Kidney glomerular epithelial cell (primary cell): ENCODE results near the gene CD151.
A peak's percentile ranks its signal among the peaks of the same experiment; 100 is the strongest.

Experiments used
- DNase-seq: peaks from one replicate; lab custom pipeline; 2025; lab: John Stamatoyannopoulos, UW

The CD151 gene

GRCh38 chr11:829176-829846 lies 3.4 kb upstream of the CD151 start:
- peak; percentile 31 for DNase-seq

DNA sequence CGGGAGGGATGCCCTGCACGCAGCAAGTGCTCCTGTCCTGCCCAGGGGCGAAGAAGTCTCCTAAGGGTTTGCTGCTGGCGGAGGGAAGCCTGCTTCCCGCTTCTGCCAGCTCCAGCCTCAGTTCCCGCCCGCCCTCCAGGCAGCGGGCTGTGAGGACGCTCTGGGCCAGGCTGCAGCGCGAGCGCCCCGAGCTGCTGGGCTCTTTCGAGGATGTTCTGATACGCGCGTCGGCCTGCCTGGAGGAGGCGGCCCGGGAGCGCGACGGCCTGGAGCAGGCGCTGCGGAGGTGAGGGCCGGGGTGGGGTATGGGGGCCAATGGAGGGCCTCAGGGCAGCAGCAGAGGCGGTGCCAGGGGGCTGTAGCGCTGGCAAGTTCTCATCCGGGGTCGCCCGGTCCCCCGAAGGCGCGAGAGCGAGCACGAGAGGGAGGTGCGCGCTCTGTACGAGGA lies 2.9 kb upstream of the CD151 start:
- no peak for DNase-seq

DNA sequence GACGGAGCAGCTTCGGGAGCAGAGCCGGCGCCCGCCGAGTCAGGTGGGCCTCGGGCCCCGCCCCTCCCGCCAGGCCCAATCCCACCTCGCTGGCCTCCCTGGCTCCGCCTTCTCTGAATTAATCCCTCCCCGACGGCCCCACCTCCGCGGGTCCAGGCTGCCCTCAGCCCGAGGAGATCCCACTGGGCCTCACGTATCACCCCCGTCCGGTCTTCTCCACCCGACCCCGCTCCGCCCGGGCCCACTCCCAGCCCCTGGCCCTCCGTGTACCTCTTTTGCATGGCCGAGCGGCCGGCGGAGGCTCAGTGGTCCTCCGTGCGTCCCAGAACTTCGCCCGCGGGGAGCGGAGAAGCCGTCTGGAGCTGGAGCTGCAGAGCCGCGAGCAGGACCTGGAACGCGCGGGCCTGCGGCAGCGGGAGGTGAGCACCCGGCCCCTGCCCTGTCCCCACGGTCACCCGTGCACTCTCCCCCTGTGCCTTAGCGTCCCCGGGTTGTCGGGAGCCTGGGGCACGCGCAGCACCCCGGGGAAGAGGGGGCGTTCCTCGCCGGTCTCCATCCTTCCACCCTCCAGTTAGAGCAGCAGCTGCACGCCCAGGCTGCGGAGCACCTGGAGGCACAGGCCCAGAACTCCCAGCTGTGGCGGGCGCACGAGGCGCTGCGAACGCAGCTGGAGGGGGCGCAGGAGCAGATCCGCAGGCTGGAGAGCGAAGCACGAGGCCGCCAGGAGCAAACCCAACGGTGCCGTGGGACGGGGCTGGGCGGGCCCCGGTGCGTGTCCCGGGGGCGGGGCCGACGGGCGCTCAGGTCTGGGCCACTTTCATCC lies 2.2 kb upstream of the CD151 start:
- peak; percentile 57 for DNase-seq

DNA sequence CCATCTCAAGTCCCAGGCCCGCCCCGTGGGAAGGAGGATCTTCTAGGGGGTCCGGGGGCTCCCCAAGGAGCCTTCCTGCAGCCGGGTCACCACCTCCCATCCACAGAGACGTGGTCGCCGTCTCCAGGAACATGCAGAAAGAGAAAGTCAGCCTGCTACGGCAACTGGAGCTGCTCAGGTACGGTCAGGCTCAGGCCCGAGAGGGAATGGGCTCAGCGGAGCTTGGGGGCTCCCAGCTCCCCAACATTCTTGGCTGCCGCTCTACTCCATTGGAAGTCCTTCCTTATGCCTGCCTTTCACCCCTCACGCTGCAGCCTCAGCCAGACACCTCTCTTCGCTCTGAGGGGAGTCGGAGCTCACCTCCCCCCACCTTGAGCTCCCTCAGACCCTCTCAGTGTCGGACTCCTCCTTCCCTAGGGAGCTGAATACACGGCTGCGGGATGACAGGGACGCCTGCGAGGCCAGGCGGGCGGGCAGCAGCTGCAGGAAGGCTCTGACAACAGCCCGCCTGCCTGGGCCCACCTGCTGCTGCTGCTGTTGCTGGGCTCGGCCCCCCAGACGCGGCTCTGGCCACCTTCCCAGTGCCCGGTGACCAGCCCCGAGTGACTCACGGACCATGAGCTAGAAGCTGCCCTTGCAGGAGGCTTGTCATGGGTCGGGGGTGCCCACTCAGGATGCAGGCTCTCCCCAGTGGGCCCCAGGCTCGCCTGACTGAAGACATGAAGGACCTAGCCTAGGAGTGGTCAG lies 1.5 kb upstream of the CD151 start:
- DNase-seq: no peak

GRCh38 chr11:831961-832528 lies 707 bp upstream of the CD151 start:
- DNase-seq: no peak

DNA sequence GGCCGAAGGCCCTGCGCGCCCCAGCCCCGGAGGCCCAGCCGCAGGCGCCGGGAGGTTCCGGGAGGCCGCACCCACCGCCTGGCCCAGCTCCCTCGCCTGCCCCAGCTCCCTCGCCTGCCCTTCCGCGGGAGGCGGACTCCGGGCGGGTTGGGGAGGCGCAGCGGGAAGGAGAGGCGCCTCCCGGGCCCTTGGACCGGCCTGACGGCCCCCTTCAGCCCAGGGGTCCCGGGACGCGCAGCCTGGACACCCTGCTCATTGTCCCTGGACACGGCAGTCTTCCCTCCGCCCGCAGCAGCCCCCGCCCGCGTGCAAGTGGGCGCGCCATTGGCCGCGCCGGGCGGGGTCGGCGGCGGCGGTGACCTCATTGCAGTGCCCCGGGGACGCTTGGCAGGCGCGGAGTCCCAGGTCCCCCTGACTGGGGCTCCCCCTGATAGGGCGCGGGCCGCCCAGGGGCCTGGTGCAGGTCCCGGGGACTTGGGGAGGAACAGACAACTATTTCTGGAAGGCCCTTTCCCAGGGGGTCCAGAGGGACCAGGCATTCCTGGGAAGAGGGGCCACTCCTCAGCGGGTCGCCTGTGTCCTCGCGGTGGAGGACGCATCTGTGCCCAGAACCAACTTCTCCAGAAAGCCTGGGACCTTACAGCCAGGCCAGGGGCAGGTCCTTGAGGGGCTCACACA lies 501 bp downstream of the CD151 start:
- DNase-seq: peak; percentile 44

GRCh38 chr11:833849-834311 lies 1.1 kb downstream of the CD151 start:
- no peak for DNase-seq

DNA sequence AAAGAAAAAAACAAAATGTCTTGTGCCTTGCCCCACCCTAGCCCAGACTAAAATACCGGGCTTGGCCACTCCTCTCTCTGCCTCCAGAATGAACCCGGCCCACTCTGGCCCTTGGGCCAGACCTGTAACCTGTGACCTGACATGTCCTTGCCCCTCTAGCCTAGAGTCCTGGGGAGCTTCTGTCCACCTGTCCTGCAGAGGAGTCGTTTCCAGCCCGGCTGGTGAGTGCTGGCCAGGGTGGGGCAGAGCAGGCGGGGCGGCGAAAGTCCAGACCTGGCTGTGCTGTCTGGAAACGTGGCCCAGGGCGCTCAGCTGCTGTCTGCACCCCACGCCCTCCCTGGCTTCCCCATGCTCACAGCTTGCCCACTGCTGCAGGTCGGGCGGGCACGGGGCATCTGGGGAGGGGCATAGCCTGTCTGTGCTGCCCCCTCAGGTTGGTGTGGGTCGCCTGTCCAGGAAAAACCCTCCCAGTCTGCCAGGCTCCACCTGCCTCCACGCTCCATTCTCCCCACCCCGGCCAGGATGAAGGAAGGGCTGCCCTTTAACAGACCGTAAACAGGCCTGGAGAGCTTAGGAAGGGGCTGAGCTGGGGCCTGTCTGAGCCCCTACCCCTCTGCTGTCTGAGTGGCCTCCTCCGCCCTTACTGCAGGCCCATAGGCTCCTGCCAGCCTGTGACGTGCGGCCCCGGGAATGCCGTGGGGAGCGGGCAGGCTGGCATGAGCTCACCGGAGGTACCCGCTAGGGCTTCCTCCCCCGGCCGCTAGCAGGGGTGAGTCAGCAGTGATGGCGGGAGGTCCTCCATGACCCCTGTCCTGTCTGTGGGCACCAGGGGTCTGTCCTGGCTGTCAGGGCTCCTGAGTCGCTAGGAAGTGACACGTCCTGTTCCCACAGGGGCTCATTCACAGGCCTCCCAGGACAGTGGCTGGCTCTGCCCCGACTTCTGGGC lies 1.9 kb downstream of the CD151 start:
- DNase-seq: peak; percentile 97

DNA sequence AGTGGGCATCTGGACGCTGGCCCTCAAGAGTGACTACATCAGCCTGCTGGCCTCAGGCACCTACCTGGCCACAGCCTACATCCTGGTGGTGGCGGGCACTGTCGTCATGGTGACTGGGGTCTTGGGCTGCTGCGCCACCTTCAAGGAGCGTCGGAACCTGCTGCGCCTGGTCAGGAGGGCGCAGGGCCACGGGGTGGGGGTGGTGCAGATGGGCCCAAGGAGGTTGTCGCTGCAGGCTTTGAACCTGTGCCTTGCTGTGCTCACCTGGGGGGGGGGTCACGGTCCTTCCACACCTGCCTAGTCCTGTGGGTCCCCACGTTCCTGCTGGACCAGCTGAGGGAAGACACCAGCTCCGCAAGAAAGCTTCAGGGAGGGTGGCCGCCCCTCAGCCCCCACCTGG lies 3.5 kb downstream of the CD151 start:
- no peak for DNase-seq

GRCh38 chr11:836700-837099 lies 3.9 kb downstream of the CD151 start:
- no peak for DNase-seq

GRCh38 chr11:837189-837989 lies 4.6 kb downstream of the CD151 start:
- no peak for DNase-seq

DNA sequence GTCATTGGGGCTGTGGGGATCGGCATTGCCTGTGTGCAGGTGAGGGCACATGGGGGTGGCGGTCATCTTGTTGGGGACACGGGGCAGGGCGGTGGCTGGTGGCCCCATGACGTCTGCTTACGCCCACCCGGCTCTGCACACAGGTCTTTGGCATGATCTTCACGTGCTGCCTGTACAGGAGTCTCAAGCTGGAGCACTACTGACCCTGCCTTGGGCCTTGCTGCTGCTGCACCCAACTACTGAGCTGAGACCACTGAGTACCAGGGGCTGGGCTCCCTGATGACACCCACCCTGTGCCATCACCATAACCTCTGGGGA lies 5.2 kb downstream of the CD151 start:
- DNase-seq: no peak

DNA sequence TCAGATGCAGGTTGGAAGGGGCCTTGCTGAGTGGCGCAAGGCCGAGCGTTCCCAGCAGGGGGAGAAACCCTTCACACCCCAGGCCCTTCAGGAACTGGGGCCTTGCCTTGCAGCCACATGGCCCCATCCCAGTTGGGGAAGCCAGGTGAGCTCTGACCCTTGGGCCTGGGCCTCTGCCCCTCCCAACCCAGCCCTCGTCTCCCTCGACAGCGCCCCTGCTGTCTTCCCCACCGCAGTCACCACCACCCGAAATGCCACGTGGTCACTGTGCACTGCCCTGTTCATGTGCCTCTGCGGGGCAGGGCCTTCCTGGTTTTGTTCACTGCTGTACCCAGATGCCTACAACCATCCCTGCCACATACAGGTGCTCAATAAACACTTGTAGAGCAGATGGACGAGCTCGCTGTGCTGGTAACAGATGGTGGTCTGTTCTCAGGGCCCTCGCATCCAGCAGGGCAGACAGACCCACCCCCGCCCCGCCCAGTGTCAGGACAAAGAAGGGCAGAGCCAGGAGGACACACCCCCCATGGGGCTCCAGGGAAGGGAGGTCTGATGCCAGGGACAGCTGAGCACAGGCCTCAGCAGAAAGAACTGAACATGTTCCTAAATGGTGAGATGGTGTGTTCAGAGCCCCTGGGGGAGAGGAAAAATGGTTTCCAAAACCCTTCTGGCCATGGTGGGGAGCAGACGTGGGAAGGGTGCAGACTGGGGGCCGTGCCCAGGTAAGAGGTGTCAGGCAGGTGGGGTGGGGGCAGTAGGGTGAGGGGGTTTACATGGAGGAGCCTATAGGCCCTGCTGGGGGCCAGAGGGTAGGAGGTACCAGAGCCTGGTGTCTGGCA lies 5.9 kb downstream of the CD151 start:
- DNase-seq: no peak

DNA sequence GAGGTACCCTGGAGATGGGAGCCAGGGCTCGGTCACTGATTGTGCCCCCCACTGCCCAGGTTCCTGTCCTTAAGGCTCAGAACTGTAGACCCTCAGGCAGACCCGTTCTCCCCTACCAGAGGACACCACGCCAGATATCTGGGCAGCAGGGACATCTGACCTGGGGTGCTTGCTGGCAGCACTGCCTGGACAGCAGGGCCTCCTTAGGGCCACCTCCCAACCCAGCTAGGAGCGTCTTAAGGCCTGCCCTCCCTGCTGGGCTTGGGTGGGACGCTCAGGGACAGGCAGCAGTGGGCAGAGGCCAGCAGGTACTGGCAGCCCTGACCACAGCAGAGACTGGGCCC lies 6.5 kb downstream of the CD151 start:
- DNase-seq: no peak

GRCh38 chr11:839875-840617 lies 7.3 kb downstream of the CD151 start:
- no peak for DNase-seq

- peak; percentile 42 for DNase-seq
These were observed 9.2 kb downstream of the CD151 start for GRCh38 chr11:841981-842369.

DNA sequence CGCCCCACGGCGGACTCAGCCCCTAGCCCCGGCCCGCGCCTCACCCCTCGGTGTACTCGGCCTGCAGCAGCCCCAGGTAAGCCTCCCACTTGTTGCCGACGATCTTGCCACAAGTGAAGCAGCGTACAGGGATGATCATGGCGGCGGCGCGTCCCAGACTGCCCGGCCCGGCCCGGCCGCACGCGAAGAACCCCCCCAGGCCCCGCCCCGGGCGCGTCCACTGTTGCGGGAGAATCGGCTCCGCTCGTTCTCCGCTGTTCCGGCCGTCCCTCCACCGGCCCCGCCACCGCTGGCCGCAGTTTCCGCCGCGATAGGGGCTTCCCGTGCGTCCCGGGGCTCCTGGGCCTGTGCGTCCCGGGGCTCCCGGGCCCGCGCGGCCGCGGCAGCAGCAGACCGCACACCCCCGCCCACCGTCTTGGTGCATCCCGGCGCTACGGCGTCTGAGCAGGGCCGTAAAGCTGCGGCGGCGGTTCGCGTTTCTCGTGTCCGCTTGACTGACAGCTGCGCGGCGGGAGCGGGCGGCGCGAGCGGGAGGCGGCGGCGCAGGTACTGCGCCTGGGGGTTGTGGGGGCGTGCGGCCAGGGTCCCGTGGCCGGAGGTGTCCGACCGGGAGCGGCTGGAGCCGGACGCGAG lies 9.7 kb downstream of the CD151 start, which contains the start of the genes POLR2L and TSPAN4:
POLR2L (minus strand) TSS at position 160 of the 633 bp plus-strand sequence; CDS start at position 139, 21 bp downstream.
TSPAN4 (plus strand) TSS at position 483 of the 633 bp plus-strand sequence. CDS start 7,453 bp downstream, outside the sequence.
- peak; percentile 88 for DNase-seq
